ENCODE results near the gene GAK. TPM values are rescaled to one million over a fixed set of nuclear protein-coding genes. Genes with fewer than 3 reads are reported as not detected.

GAK gene
- total RNA-seq, 4 donors from 2014 or later: 50.6 to 1,098 (median 104) TPM

DNA sequence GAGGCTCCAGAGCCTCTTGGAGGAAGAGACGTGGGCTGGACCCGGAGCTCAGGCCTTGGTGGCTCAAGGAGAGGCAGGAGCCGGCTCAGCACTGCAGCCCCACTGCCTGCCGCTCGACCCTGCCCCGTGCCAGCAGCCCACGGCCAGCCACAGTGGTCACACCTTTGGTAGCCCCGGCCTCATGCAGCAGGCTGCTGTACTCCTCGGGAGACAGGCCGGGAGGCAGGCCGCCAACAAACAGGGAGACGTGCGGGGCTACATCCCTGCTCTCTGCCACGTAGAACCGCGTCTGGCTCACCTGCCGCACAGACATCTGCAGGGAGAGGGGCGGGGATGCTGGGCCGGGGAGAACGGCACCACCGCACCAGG is 33.6 kb upstream of the GAK start:
- no peak overlapping the region for H3K4me3 ChIP-seq
- intact Hi-C loops (cut with DNase I; ENCODE audit: low total_unique reads): no loop called here
- no peaks in the 10 kb centered on the region for H3K27me3 ChIP-seq
- no peaks in the 10 kb centered on the region for H3K9me3 ChIP-seq
- no peak for DNase-seq
- no peaks in the 10 kb centered on the region for H3K36me3 ChIP-seq
- TF ChIP-seq, protein P1, sequence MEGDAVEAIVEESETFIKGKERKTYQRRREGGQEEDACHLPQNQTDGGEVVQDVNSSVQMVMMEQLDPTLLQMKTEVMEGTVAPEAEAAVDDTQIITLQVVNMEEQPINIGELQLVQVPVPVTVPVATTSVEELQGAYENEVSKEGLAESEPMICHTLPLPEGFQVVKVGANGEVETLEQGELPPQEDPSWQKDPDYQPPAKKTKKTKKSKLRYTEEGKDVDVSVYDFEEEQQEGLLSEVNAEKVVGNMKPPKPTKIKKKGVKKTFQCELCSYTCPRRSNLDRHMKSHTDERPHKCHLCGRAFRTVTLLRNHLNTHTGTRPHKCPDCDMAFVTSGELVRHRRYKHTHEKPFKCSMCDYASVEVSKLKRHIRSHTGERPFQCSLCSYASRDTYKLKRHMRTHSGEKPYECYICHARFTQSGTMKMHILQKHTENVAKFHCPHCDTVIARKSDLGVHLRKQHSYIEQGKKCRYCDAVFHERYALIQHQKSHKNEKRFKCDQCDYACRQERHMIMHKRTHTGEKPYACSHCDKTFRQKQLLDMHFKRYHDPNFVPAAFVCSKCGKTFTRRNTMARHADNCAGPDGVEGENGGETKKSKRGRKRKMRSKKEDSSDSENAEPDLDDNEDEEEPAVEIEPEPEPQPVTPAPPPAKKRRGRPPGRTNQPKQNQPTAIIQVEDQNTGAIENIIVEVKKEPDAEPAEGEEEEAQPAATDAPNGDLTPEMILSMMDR (IDR thresholded peaks at IDR 0.05): no peak
- TF ChIP-seq POLR2A (IDR thresholded peaks at IDR 0.05): no peak
- no peaks in the 10 kb centered on the region for H3K4me1 ChIP-seq
- H3K27ac ChIP-seq: no peak overlapping the region

DNA sequence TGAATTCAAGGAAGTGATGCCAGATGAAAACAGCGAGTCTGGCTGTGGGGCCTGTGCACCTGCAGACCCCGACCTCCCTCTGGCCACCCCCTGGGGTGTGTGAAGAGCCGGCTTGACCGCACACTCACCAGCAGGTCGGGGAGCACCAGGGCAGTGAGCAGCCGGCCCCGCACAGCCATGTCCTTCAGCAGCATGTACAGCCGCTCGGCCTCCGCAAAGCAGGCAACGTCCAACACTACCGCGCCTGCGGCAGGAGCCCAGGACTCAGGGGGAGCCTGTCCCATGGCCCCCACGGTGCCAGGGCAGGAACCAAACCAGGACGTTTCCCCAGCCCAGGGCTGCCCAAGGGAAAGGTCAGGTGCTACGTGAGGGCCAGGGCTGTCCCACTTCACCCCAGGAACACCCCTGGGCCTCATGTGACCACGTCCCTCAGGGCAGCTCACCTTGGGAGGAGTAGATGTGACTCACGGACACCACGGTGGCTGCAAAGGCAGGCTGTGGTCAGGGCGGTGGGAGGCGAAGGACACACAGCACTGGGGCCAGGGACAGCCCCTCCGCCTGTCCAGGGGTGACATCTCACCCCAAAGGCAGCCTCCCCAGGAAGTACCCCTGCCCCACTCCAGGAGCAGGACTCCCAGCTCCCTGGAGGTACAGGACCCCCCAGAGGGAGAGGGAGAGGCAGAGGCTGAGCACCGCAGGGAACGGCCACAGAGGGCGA is 33.1 kb upstream of the GAK start:
- no peaks in the 10 kb centered on the region for H3K4me1 ChIP-seq
- no peak for DNase-seq
- TF ChIP-seq POLR2A (IDR thresholded peaks at IDR 0.05): no peak
- TF ChIP-seq, protein P1 (IDR thresholded peaks at IDR 0.05): no peak
- no peaks in the 10 kb centered on the region for H3K27me3 ChIP-seq
- H3K9me3 ChIP-seq: no peaks in the 10 kb centered on the region
- H3K4me3 ChIP-seq: no peak overlapping the region
- no peak overlapping the region for H3K27ac ChIP-seq
- H3K36me3 ChIP-seq: no peaks in the 10 kb centered on the region
- intact Hi-C loops (cut with DNase I; ENCODE audit: low total_unique reads): no loop called here

DNA sequence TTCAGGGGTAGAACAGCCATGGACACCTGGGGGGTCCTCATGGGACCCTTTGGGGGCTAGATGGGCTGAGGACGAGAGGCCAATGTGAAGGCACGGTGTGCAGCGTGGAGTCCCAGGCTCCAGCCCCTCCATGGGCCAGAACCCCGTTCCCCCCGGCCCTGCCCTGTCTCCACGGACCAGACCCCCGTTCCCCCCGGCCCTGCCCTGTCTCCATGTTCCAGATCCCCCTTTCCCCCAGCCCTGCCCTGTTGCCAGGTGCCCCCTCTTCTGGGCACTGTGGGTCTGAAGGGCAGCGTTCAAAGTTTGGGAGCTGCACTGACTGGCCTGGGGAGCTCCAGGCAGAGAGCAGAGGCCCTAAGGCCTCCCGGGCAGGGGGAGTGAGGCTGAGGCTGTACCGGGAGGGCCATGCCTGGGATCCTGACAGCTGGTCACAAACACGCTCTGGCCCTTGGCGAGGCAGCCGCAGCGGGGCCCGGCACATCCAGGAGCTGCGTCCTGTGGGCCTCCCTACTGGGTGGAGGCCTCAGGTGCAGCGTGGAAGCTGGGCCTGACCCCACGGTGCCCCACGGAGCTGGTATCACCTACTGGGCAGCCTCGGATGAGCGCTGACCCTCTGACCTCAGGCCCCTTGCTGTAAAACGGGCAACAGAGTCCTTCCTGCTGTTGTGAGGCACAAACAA is 32.4 kb upstream of the GAK start:
- no peaks in the 10 kb centered on the region for H3K27me3 ChIP-seq
- no peak overlapping the region for H3K27ac ChIP-seq
- H3K9me3 ChIP-seq: no peaks in the 10 kb centered on the region
- DNase-seq: no peak
- H3K4me3 ChIP-seq: no peak overlapping the region
- intact Hi-C loops (cut with DNase I; ENCODE audit: low total_unique reads): no loop called here
- TF ChIP-seq, protein P1 (IDR thresholded peaks at IDR 0.05): no peak
- TF ChIP-seq POLR2A (IDR thresholded peaks at IDR 0.05): no peak
- H3K36me3 ChIP-seq: no peaks in the 10 kb centered on the region
- no peaks in the 10 kb centered on the region for H3K4me1 ChIP-seq

DNA sequence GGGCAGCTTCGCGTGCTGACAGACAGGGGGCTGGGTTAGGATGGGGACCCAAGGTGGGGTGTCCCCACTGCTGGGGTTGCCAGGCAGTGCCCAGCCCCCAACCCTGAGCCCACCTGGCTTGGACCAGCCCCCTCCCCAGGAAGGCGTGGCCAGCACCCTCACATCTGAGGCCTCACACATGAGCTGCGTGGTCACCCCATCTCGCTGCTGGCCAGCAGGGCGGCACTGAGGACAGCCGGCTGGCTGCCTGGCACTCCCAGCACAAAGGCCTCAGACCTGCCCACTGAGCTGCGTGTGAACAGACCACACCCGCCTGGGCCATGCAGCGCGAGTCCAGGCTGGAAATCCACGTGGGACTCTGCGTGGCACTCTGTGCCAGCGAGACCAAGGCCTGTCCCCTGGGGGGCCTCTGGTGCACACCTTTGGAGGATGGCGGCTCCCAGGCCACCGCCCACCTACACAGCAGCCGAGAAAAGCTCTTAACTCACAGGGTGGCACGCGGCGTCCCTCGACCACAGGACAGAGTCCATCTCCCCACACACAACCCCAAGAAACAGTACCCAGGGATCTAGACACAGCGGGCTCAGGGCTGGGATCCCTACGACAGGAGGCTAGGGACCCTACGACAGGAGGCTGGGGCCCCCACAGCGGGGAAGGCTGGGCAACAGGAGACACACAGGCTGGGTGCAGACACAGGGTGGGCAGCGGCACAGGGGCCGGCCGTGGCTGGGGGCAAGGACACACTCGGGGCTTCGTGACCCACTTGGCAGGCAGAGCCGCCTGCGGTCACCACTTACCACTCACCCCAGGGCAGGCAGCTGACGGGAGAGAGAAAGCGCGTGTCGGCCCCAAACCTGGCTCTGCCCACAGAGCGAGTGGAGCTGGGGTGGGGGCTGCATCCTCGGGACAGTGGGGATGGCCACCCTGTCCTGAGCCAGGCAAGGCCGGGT is 31.4 kb upstream of the GAK start:
- Histone ChIP-seq H3K36me3 (no peaks in the 10 kb centered on the region), H3K27ac (no peak overlapping the region), H3K4me3 (no peak overlapping the region), H3K27me3 (no peaks in the 10 kb centered on the region), H3K9me3 (no peaks in the 10 kb centered on the region), H3K4me1 (no peaks in the 10 kb centered on the region)
- TF ChIP-seq, protein P1 (IDR thresholded peaks at IDR 0.05): no peak
- no peak for TF ChIP-seq POLR2A (IDR thresholded peaks at IDR 0.05)
- no peak for DNase-seq
- intact Hi-C loops (cut with DNase I; ENCODE audit: low total_unique reads): no loop called here
